Suprapubic skin (tissue), 4 donors: Measurements from ENCODE around the gene IFNG-AS1. TPM values are rescaled to one million over a fixed set of nuclear protein-coding genes. Genes with fewer than 3 reads are reported as not detected.

ENCODE experiments used
- DNase-seq, 2 donors: peaks; one replicate each; pipeline ENCODE4 v3.0.0-alpha.2; 2019; ENCODE audit warnings: low spot score in 2 of 2
- H3K27ac ChIP-seq: fragments of 200-600 bp; sonication (generic); one replicate; pipeline ENCODE4 v1.5.1; 2019
- H3K27me3 ChIP-seq: fragments of 200-600 bp; sonication (generic); one replicate; pipeline ENCODE4 v1.5.1; 2019
- H3K36me3 ChIP-seq: fragments of 200-600 bp; sonication (generic); one replicate; pipeline ENCODE4 v1.5.1; 2019
- H3K4me1 ChIP-seq: fragments of 200-600 bp; sonication (generic); one replicate; pipeline ENCODE4 v1.5.1; 2019
- H3K4me3 ChIP-seq: fragments of 200-600 bp; sonication (generic); one replicate; pipeline ENCODE4 v1.5.1; 2019; ENCODE audit warnings: mild to moderate bottlenecking
- H3K9me3 ChIP-seq: fragments of 200-600 bp; sonication (generic); one replicate; pipeline ENCODE4 v1.5.1; 2019
- EP300 ChIP-seq: sonication (generic); formaldehyde crosslinking; IDR thresholded peaks from one replicate; pipeline ENCODE4 v1.6.1; 2017; ENCODE audit warnings: antibody characterized with exemption
- POLR2A ChIP-seq, 2 donors: fragments of 450-650 bp; IDR thresholded peaks; one replicate each; pipeline ENCODE4 v1.6.1; 2017; ENCODE audit warnings: antibody characterized with exemption in 2 of 2, mild to moderate bottlenecking in 2 of 2, moderate library complexity in 2 of 2
- POLR2AphosphoS5 ChIP-seq, 3 donors: sonication (generic); formaldehyde crosslinking; IDR thresholded peaks; one replicate each; pipeline ENCODE4 v1.6.1; 2017; ENCODE audit warnings: antibody characterized with exemption in 3 of 3
- WGBS: methylation state at CpG from one replicate; pipeline ENCODE4 v1.1.5; 2018; 5-methylcytosine and 5-hydroxymethylcytosine counted together
- total RNA-seq, 4 donors: library from RNA; depleted of rRNA; stranded (reverse); fragments of >200 nt; gene quantifications; one replicate each; pipeline ENCODE4 v1.1.0, GENCODE V29; 2016
- TF ChIP-seq, protein P1 (sequence below), 2 donors: fragments of 200-600 bp in 1 of 2; fragments of 450-650 bp in 1 of 2; sonication (generic) in 1 of 2; IDR thresholded peaks; one replicate each; pipeline ENCODE4 v1.5.1; 2016 to 2019; ENCODE audit warnings: antibody characterized with exemption in 2 of 2, mild to moderate bottlenecking in 1 of 2, moderate library complexity in 1 of 2

The IFNG-AS1 gene
- total RNA-seq, 4 donors from 2014 or later, result not detected

DNA sequence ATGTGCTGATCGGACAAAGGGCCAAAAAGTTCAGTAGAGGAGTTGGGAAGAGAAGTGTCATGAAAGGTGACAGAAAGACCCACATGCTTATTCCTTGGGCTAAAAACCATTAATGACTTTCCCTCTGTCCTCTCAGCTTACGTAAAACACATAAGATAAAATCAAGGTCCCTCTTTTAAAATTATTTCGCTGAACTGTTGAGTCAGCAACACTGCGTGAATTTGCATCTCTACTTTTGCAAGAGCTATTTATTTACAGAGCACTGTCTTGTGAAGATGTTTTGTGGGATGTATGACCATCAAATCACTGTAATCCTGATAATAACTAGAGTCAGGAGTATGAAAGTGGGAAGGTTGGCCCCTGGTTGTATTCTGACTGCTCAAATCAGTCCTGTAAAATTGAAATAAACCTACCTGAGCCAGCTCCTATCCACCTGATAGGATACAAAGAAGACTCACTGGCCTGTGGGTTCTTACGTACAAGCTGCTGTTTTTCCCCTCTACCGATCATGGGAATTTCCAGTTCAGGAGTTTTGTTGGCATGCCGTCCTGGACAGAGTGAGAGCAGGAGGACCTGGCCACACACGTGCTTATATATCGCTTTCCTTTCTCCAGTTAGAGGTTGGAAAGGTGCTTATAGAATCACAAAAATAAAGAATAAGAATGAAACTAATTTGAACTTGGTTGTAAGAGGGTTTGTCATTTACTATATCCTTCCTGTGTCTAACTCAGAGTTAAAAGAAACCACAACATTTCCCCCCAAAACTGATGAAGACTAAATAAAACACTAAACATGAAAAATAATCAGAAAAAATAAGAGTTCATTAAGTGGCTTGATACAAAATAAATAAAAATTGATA is 42.9 kb downstream of the IFNG-AS1 start:
- TF ChIP-seq POLR2AphosphoS5 (IDR thresholded peaks at IDR 0.05), result no peak
- no peak for TF ChIP-seq EP300
- TF ChIP-seq POLR2A (IDR thresholded peaks at IDR 0.05), result no peak
- TF ChIP-seq, protein P1, sequence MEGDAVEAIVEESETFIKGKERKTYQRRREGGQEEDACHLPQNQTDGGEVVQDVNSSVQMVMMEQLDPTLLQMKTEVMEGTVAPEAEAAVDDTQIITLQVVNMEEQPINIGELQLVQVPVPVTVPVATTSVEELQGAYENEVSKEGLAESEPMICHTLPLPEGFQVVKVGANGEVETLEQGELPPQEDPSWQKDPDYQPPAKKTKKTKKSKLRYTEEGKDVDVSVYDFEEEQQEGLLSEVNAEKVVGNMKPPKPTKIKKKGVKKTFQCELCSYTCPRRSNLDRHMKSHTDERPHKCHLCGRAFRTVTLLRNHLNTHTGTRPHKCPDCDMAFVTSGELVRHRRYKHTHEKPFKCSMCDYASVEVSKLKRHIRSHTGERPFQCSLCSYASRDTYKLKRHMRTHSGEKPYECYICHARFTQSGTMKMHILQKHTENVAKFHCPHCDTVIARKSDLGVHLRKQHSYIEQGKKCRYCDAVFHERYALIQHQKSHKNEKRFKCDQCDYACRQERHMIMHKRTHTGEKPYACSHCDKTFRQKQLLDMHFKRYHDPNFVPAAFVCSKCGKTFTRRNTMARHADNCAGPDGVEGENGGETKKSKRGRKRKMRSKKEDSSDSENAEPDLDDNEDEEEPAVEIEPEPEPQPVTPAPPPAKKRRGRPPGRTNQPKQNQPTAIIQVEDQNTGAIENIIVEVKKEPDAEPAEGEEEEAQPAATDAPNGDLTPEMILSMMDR (IDR thresholded peaks at IDR 0.05), result no peak
- Histone ChIP-seq H3K36me3 (no peaks in the 10 kb centered on the region), H3K27ac (no peak overlapping the region), H3K9me3 (no peaks in the 10 kb centered on the region), H3K27me3 (no peaks in the 10 kb centered on the region), H3K4me1 (no peaks in the 10 kb centered on the region), H3K4me3 (no peak overlapping the region)
- no peak for DNase-seq
- WGBS, result 72% methylated on average over 9 of the region's 9 CpGs

DNA sequence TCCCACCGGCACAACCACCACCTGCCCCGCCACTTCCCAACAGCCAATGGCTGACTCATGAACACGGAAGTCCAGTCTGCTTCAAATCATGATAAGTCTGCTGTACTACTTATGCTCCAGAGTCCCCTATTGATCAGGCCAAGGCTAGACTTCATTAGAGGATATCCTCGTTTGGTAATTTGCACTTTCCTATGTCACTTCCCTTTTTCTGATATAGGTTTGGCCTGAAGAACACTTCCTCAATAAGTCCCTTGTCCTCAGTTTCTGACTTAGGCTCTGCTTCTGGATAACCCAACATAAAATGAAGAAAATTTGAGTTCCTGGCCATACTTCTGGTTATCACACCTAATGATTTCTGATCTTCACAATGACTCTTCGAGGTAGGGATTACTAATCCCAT is 45.3 kb downstream of the IFNG-AS1 start:
- no peaks in the 10 kb centered on the region for H3K27me3 ChIP-seq
- WGBS, result 86% methylated on average over 5 of the region's 5 CpGs
- no peaks in the 10 kb centered on the region for H3K4me1 ChIP-seq
- H3K9me3 ChIP-seq, result no peaks in the 10 kb centered on the region
- DNase-seq, result no peak
- no peak overlapping the region for H3K4me3 ChIP-seq
- TF ChIP-seq POLR2A (IDR thresholded peaks at IDR 0.05) (no peak), EP300 (no peak), POLR2AphosphoS5 (IDR thresholded peaks at IDR 0.05) (no peak)
- TF ChIP-seq, protein P1 (IDR thresholded peaks at IDR 0.05), result no peak
- H3K36me3 ChIP-seq, result no peaks in the 10 kb centered on the region
- no peak overlapping the region for H3K27ac ChIP-seq

DNA sequence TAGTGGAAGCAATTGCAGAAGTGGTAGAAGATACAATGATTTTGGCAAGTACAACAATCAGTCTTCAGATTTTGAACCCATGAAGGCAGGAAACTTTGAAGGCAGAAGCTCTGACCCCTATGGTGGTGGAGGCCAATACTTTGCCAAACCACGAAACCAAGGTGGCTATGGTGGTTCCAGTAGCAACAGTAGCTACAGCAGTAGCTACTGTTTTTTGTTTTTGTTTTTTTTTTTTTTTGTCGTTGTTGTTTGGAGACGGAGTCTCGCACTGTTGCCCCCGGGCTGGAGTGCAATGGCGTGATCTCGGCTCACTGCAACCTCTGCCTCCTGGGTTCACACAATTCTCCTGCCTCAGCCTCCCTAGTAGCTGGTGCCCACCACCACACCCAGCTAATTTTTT is 47.4 kb downstream of the IFNG-AS1 start:
- WGBS, result 81% methylated on average over 7 of the region's 7 CpGs
- Histone ChIP-seq H3K9me3 (no peaks in the 10 kb centered on the region), H3K27me3 (no peaks in the 10 kb centered on the region), H3K4me3 (no peak overlapping the region), H3K27ac (no peak overlapping the region), H3K4me1 (no peaks in the 10 kb centered on the region), H3K36me3 (no peaks in the 10 kb centered on the region)
- no peak for DNase-seq
- TF ChIP-seq POLR2A (IDR thresholded peaks at IDR 0.05), result no peak
- no peak for TF ChIP-seq EP300
- TF ChIP-seq POLR2AphosphoS5 (IDR thresholded peaks at IDR 0.05), result no peak
- TF ChIP-seq, protein P1 (IDR thresholded peaks at IDR 0.05), result no peak

GRCh38 chr12:68037616-68038255 is 48.5 kb downstream of the IFNG-AS1 start:
- Histone ChIP-seq H3K4me3 (no peak overlapping the region), H3K27me3 (no peaks in the 10 kb centered on the region), H3K36me3 (no peaks in the 10 kb centered on the region), H3K9me3 (no peaks in the 10 kb centered on the region), H3K27ac (no peak overlapping the region), H3K4me1 (no peaks in the 10 kb centered on the region)
- no peak for TF ChIP-seq POLR2AphosphoS5 (IDR thresholded peaks at IDR 0.05)
- no peak for TF ChIP-seq EP300
- TF ChIP-seq, protein P1 (IDR thresholded peaks at IDR 0.05), result no peak
- no peak for TF ChIP-seq POLR2A (IDR thresholded peaks at IDR 0.05)
- no peak for DNase-seq

- no peaks in the 10 kb centered on the region for H3K36me3 ChIP-seq
- WGBS, result 70% methylated on average over 3 of the region's 3 CpGs
- no peaks in the 10 kb centered on the region for H3K27me3 ChIP-seq
- no peak overlapping the region for H3K4me3 ChIP-seq
- DNase-seq, result no peak
- H3K27ac ChIP-seq, result no peak overlapping the region
- H3K4me1 ChIP-seq, result no peaks in the 10 kb centered on the region
- no peaks in the 10 kb centered on the region for H3K9me3 ChIP-seq
- TF ChIP-seq EP300 (no peak), POLR2AphosphoS5 (IDR thresholded peaks at IDR 0.05) (no peak), POLR2A (IDR thresholded peaks at IDR 0.05) (no peak)
- TF ChIP-seq, protein P1 (IDR thresholded peaks at IDR 0.05), result no peak
These were observed 49.4 kb downstream of the IFNG-AS1 start for GRCh38 chr12:68038650-68039049.
